Calu3 (cell line): ENCODE measurements around the gene SLC27A3. TPM values are rescaled to one million over a fixed set of nuclear protein-coding genes. Genes with fewer than 3 reads are reported as not detected.

ENCODE experiments used
- BruUV-seq: library from RNA; stranded (reverse); fragments of 400-500 nt; replicated peaks from 2 replicates; lab custom pipeline; 2021; lab: Mats Ljungman, UMichigan
- CTCF ChIA-PET: fragments of 300-600 bp; sonication (Branson Sonifier 250); formaldehyde crosslinking; loops from one replicate; lab custom pipeline; 2022; ENCODE audit warnings: antibody characterized with exemption; lab: Charles Lee
- DNase-seq: peaks from one replicate; pipeline ENCODE4 v3.0.0; 2022
- H3K27ac Mint-ChIP-seq: one replicate; pipeline ENCODE4 v1.8.0; 2022; ENCODE audit warnings: mixed read lengths; ENCODE audit not compliant: unreplicated experiment
- H3K27me3 Mint-ChIP-seq: one replicate; pipeline ENCODE4 v1.8.0; 2022; ENCODE audit warnings: mixed read lengths; ENCODE audit not compliant: unreplicated experiment
- H3K36me3 Mint-ChIP-seq: one replicate; pipeline ENCODE4 v1.8.0; 2022; ENCODE audit warnings: mild to moderate bottlenecking, moderate library complexity, mixed read lengths; ENCODE audit not compliant: insufficient read depth, unreplicated experiment
- H3K4me1 Mint-ChIP-seq: one replicate; pipeline ENCODE4 v1.8.0; 2022; ENCODE audit warnings: mild to moderate bottlenecking, low read depth, mixed read lengths; ENCODE audit not compliant: unreplicated experiment
- H3K4me3 Mint-ChIP-seq: one replicate; pipeline ENCODE4 v1.8.0; 2022; ENCODE audit warnings: mild to moderate bottlenecking, low read depth, moderate library complexity, mixed read lengths; ENCODE audit not compliant: unreplicated experiment
- H3K9me3 Mint-ChIP-seq: one replicate; pipeline ENCODE4 v1.8.0; 2022; ENCODE audit warnings: low read depth, mixed read lengths; ENCODE audit not compliant: unreplicated experiment
- CTCF ChIP-seq: fragments of 200-600 bp; IDR thresholded peaks from one replicate; pipeline ENCODE4 v1.8.0; 2022; ENCODE audit warnings: antibody characterized with exemption; ENCODE audit not compliant: unreplicated experiment
- intact Hi-C: fragments of 100-400 bp; cut with micrococcal nuclease; formaldehyde crosslinking; loops from one replicate; pipeline ENCODE4 v1.10.0; 2022; ENCODE audit not compliant: unreplicated experiment
- total RNA-seq: library from RNA; stranded (reverse); gene quantifications from 2 replicates; pipeline ENCODE4 v1.2.3, GENCODE V29; 2022

The SLC27A3 gene
- total RNA-seq, 1 experiment from 2014 or later: 11.9 TPM

GRCh38 chr1:153776352-153776751, 1.1 kb downstream of the SLC27A3 start:
- Mint-ChIP-seq H3K36me3 (peaks cover 36% of the 10 kb centered on the region), H3K9me3 (no peaks in the 10 kb centered on the region), H3K27ac (no peak overlapping the region), H3K4me1 (peaks cover 6% of the 10 kb centered on the region), H3K27me3 (peaks cover 14% of the 10 kb centered on the region), H3K4me3 (peak overlapping the region; percentile 74)
- no TSS peak for BruUV-seq
- intact Hi-C loops: no loop called here
- CTCF ChIA-PET: interaction anchor here (0.8 to 1.4 kb wide), 2 partner anchors 9 to 104 kb away, joined by 3 read pairs; no protein-coding TSS in a partner anchor
- no peak for DNase-seq
- TF ChIP-seq CTCF: no peak

GRCh38 chr1:153776845-153777370, 1.7 kb downstream of the SLC27A3 start:
- intact Hi-C loops: no loop called here

GRCh38 chr1:153777648-153778047, 2.4 kb downstream of the SLC27A3 start:
- H3K27me3 Mint-ChIP-seq: peaks cover 14% of the 10 kb centered on the region
- CTCF ChIA-PET: no interaction called here
- no peak overlapping the region for H3K27ac Mint-ChIP-seq
- H3K4me1 Mint-ChIP-seq: peaks cover 6% of the 10 kb centered on the region
- no TSS peak for BruUV-seq
- no peak overlapping the region for H3K4me3 Mint-ChIP-seq
- DNase-seq: no peak
- TF ChIP-seq CTCF: no peak
- intact Hi-C loops: no loop called here
- peaks cover 31% of the 10 kb centered on the region for H3K36me3 Mint-ChIP-seq
- no peaks in the 10 kb centered on the region for H3K9me3 Mint-ChIP-seq

More at GRCh38 chr1:153776845-153777370, 1.7 kb downstream of the SLC27A3 start:
- BruUV-seq: no TSS peak
- peaks cover 35% of the 10 kb centered on the region for H3K36me3 Mint-ChIP-seq
- peaks cover 6% of the 10 kb centered on the region for H3K4me1 Mint-ChIP-seq
- no peak overlapping the region for H3K4me3 Mint-ChIP-seq
- TF ChIP-seq CTCF: no peak
- DNase-seq: no peak
- H3K27ac Mint-ChIP-seq: no peak overlapping the region
- no peaks in the 10 kb centered on the region for H3K9me3 Mint-ChIP-seq
- CTCF ChIA-PET: no interaction called here
- H3K27me3 Mint-ChIP-seq: peaks cover 14% of the 10 kb centered on the region

GRCh38 chr1:153778051-153778823, 3.0 kb downstream of the SLC27A3 start:
- TF ChIP-seq CTCF: no peak
- Mint-ChIP-seq H3K27me3 (peaks cover 14% of the 10 kb centered on the region), H3K4me1 (peaks cover 6% of the 10 kb centered on the region), H3K9me3 (no peaks in the 10 kb centered on the region), H3K4me3 (no peak overlapping the region), H3K27ac (no peak overlapping the region), H3K36me3 (peaks cover 33% of the 10 kb centered on the region)
- BruUV-seq: no TSS peak
- intact Hi-C loops: no loop called here
- CTCF ChIA-PET: no interaction called here
- DNase-seq: no peak
